ENCODE measurements around the gene CMTR1. TPM values are rescaled to one million over a fixed set of nuclear protein-coding genes. Genes with fewer than 3 reads are reported as not detected.

CMTR1 gene
- total RNA-seq, 4 donors from 2014 or later: 27.0 to 65.7 (median 28.9) TPM

GRCh38 chr6:37482606-37483251 is 49.7 kb downstream of the CMTR1 start:
- Histone ChIP-seq H3K27me3 (no peaks in the 10 kb centered on the region), H3K36me3 (peaks cover 58% of the 10 kb centered on the region), H3K27ac (no peak overlapping the region), H3K4me1 (no peaks in the 10 kb centered on the region), H3K4me3 (no peak overlapping the region), H3K9me3 (no peaks in the 10 kb centered on the region)
- TF ChIP-seq CTCF (IDR thresholded peaks at IDR 0.05): no peak
- TF ChIP-seq POLR2A (IDR thresholded peaks at IDR 0.05): no peak
- TF ChIP-seq EP300 (IDR thresholded peaks at IDR 0.05): no peak
- TF ChIP-seq POLR2AphosphoS5 (IDR thresholded peaks at IDR 0.05): no peak
- DNase-seq (ENCODE audit: low spot score in 2 of 2): no peak
- 84% methylated on average over 10 of the region's 10 CpGs for WGBS

- H3K36me3 ChIP-seq: peaks cover 51% of the 10 kb centered on the region
Measured at GRCh38 chr6:37483252-37483901, 50.4 kb downstream of the CMTR1 start.

GRCh38 chr6:37483917-37484785 is 51.1 kb downstream of the CMTR1 start:
- 59% methylated on average over 4 of the region's 20 CpGs for WGBS
- H3K4me3 ChIP-seq: no peak overlapping the region
- H3K36me3 ChIP-seq: peaks cover 43% of the 10 kb centered on the region
- no peak for DNase-seq (ENCODE audit: low spot score in 2 of 2)
- H3K4me1 ChIP-seq: no peaks in the 10 kb centered on the region
- no peaks in the 10 kb centered on the region for H3K27me3 ChIP-seq
- no peak overlapping the region for H3K27ac ChIP-seq
- TF ChIP-seq POLR2A (IDR thresholded peaks at IDR 0.05) (no peak), CTCF (IDR thresholded peaks at IDR 0.05) (peak; percentile 42 to 83)
- no peaks in the 10 kb centered on the region for H3K9me3 ChIP-seq

More at GRCh38 chr6:37483252-37483901, 50.4 kb downstream of the CMTR1 start:
- H3K27ac ChIP-seq: no peak overlapping the region
- no peaks in the 10 kb centered on the region for H3K4me1 ChIP-seq
- H3K4me3 ChIP-seq: no peak overlapping the region
- H3K27me3 ChIP-seq: no peaks in the 10 kb centered on the region
- DNase-seq (ENCODE audit: low spot score in 2 of 2): no peak
- no peaks in the 10 kb centered on the region for H3K9me3 ChIP-seq
- no peak for TF ChIP-seq EP300 (IDR thresholded peaks at IDR 0.05)
- TF ChIP-seq CTCF (IDR thresholded peaks at IDR 0.05): no peak
- TF ChIP-seq POLR2A (IDR thresholded peaks at IDR 0.05): no peak
- TF ChIP-seq POLR2AphosphoS5 (IDR thresholded peaks at IDR 0.05): no peak
- WGBS: 75% methylated on average over 10 of the region's 11 CpGs

GRCh38 chr6:37484786-37485170 is 51.8 kb downstream of the CMTR1 start:
- Histone ChIP-seq H3K27me3 (no peaks in the 10 kb centered on the region), H3K4me3 (no peak overlapping the region), H3K4me1 (no peaks in the 10 kb centered on the region), H3K36me3 (peaks cover 37% of the 10 kb centered on the region), H3K27ac (no peak overlapping the region), H3K9me3 (no peaks in the 10 kb centered on the region)
- WGBS: 89% methylated on average over 7 of the region's 7 CpGs
- DNase-seq (ENCODE audit: low spot score in 2 of 2): no peak
- TF ChIP-seq CTCF (IDR thresholded peaks at IDR 0.05) (no peak), POLR2AphosphoS5 (IDR thresholded peaks at IDR 0.05) (no peak), POLR2A (IDR thresholded peaks at IDR 0.05) (no peak), EP300 (IDR thresholded peaks at IDR 0.05) (no peak)

- Histone ChIP-seq H3K4me1 (no peaks in the 10 kb centered on the region), H3K27me3 (no peaks in the 10 kb centered on the region), H3K4me3 (no peak overlapping the region), H3K27ac (no peak overlapping the region), H3K36me3 (peaks cover 32% of the 10 kb centered on the region), H3K9me3 (no peaks in the 10 kb centered on the region)
- no peak for TF ChIP-seq CTCF (IDR thresholded peaks at IDR 0.05)
- TF ChIP-seq POLR2AphosphoS5 (IDR thresholded peaks at IDR 0.05): no peak
- TF ChIP-seq POLR2A (IDR thresholded peaks at IDR 0.05): no peak
- no peak for TF ChIP-seq EP300 (IDR thresholded peaks at IDR 0.05)
- no peak for DNase-seq (ENCODE audit: low spot score in 2 of 2)
- 87% methylated on average over 8 of the region's 10 CpGs for WGBS
Measured at GRCh38 chr6:37485291-37485702, 52.3 kb downstream of the CMTR1 start.

Data from suprapubic skin (tissue), 4 donors.